ENCODE data around the gene CYB5R2.

DNA sequence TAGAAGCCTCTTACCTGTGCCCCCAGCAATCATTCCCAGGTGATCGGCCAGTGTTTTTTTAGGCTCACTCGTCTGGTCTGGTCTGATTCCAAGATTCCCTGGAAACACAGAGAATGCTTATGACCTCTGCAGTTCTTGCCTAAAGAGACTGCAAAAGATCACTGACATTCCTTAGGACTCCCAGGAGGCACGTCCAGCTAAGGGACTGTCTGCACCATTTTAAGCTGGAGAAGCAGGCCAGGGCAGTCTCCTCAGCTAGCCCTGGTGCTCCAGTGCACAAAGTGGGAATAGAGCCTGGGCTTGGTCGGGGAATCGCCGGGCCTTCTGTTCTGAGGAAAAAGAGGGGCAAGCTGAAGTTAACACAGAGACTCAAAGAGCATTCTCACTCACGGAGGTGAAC lies 4.8 kb downstream of the CYB5R2 start:
- TF ChIP-seq POLR2AphosphoS5 (IDR thresholded peaks at IDR 0.05) = no peak
- no peak for TF ChIP-seq POLR2A (IDR thresholded peaks at IDR 0.05)
- TF ChIP-seq, protein P1, sequence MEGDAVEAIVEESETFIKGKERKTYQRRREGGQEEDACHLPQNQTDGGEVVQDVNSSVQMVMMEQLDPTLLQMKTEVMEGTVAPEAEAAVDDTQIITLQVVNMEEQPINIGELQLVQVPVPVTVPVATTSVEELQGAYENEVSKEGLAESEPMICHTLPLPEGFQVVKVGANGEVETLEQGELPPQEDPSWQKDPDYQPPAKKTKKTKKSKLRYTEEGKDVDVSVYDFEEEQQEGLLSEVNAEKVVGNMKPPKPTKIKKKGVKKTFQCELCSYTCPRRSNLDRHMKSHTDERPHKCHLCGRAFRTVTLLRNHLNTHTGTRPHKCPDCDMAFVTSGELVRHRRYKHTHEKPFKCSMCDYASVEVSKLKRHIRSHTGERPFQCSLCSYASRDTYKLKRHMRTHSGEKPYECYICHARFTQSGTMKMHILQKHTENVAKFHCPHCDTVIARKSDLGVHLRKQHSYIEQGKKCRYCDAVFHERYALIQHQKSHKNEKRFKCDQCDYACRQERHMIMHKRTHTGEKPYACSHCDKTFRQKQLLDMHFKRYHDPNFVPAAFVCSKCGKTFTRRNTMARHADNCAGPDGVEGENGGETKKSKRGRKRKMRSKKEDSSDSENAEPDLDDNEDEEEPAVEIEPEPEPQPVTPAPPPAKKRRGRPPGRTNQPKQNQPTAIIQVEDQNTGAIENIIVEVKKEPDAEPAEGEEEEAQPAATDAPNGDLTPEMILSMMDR (IDR thresholded peaks at IDR 0.05) = no peak

Measured in stomach (tissue), 4 donors.